ENCODE data around the gene TAX1BP3.

The TAX1BP3 gene

GRCh38 chr17:3621146-3621720, 47.1 kb downstream of the TAX1BP3 start:
- no peak for DNase-seq

DNA sequence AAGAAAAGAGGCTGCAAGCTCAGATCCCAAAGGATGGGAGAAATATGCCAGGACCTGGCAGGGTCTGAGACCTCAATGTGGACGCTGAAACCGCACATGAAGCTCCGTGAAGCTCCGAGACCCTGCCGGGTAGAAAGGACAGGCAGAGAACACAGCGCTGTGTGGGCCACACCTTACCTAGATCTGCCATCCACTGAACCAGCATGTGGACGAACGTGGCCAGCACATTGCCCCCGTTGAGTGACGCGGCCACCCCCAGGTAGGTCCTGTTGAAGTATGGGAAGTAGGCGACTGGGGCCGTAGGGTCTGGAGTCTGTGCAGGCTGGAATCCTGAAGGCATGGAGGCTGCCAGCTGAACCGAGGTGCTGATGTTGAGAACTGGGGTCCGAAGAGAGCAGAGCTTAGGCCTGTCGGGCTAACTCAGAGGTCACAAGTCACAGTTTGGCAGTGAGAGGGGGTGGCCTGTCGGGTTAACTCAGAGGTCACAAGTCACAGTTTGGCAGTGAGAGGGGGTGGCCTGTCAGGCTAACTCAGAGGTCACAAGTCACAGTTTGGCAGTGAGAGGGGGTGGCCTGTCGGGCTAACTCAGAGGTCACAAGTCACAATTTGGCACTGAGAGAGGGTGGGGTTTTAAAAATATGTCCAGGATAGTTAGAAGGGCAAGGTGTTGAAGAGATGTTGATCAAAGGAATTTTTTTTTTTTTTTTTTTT, 53.1 kb downstream of the TAX1BP3 start:
- no peak for DNase-seq

DNA sequence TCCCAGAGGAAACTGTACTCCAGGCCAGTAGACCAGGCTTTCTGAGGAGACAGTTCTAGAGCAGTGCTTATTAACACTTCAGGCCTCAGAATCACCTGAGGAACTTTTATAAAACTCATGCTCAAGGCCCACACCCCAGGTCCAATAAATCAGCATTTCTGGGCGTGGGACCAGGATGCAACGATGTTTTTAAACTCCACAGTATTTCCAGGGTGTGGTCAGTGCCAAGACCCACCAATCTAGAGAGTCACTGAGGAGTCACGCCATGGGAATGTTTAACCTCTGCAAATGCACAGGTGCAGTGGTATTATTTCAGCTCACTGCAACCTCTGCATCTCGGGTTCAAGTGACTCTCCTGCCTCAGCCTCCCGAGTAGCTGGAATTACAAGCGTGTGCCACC, 55.3 kb downstream of the TAX1BP3 start:
- no peak for DNase-seq

All from cortex of kidney (tissue), 1 donor.